ENCODE data around the gene WDTC1. TPM values are rescaled to one million over a fixed set of nuclear protein-coding genes. Genes with fewer than 3 reads are reported as not detected.
A peak's percentile ranks its signal among the peaks of the same experiment; 100 is the strongest.

Gene WDTC1
- total and polyA plus RNA-seq, 4 donors = 19.8 to 41.0 (median 30.2) TPM

DNA sequence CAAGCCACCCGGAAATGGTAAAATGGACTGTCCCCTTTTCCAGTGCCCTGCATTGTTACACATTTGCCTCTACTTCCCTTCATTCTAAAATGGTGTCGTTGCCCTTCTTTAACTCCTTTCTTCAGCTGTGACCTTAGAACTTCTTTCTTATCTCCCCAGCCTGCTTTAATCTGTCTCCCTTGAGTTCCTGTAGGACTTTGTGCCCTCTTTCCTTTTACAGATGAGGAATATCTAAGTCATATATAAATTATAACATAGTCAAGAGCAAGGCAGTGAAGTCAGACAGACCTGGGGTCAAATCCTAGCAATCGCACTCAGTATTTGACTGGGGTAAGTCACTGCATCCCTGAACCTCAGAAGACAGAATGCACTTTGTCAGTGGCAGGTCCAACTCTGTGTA lies 56.1 kb downstream of the WDTC1 start:
- Histone ChIP-seq H3K36me3 (ENCODE audit: control insufficient read depth in 4 of 4, insufficient read depth in 4 of 4, low read length in 4 of 4) (peaks cover 8 to 36% (median 18%) of the 10 kb centered on the region in 4 donors), H3K27me3 (ENCODE audit: control insufficient read depth in 3 of 3, insufficient read depth in 3 of 3, low read length in 2 of 3) (no peaks in the 10 kb centered on the region), H3K9ac (ENCODE audit: insufficient read depth in 1 of 2, low read length in 2 of 2) (no peak overlapping the region), H3K27ac (ENCODE audit: low read depth in 1 of 2, low read length in 1 of 2) (no peak overlapping the region), H3K9me3 (ENCODE audit: control insufficient read depth in 4 of 4, insufficient read depth in 3 of 4, low read length in 3 of 4) (no peaks in the 10 kb centered on the region), H3K4me3 (no peak overlapping the region), H3K4me1 (ENCODE audit: control insufficient read depth in 5 of 5, insufficient read depth in 5 of 5, low read length in 5 of 5) (no peaks in the 10 kb centered on the region)
- DNase-seq (no peak), ATAC-seq (ENCODE audit: insufficient read depth, low FRiP score) (no peak)
- 94 to 98% methylated on average over 3 of the region's 3 CpGs for WGBS, 2 donors
- TF ChIP-seq, protein P1, sequence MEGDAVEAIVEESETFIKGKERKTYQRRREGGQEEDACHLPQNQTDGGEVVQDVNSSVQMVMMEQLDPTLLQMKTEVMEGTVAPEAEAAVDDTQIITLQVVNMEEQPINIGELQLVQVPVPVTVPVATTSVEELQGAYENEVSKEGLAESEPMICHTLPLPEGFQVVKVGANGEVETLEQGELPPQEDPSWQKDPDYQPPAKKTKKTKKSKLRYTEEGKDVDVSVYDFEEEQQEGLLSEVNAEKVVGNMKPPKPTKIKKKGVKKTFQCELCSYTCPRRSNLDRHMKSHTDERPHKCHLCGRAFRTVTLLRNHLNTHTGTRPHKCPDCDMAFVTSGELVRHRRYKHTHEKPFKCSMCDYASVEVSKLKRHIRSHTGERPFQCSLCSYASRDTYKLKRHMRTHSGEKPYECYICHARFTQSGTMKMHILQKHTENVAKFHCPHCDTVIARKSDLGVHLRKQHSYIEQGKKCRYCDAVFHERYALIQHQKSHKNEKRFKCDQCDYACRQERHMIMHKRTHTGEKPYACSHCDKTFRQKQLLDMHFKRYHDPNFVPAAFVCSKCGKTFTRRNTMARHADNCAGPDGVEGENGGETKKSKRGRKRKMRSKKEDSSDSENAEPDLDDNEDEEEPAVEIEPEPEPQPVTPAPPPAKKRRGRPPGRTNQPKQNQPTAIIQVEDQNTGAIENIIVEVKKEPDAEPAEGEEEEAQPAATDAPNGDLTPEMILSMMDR (IDR thresholded peaks at IDR 0.05; ENCODE audit: control extremely low read depth, extremely low read depth) = no peak

DNA sequence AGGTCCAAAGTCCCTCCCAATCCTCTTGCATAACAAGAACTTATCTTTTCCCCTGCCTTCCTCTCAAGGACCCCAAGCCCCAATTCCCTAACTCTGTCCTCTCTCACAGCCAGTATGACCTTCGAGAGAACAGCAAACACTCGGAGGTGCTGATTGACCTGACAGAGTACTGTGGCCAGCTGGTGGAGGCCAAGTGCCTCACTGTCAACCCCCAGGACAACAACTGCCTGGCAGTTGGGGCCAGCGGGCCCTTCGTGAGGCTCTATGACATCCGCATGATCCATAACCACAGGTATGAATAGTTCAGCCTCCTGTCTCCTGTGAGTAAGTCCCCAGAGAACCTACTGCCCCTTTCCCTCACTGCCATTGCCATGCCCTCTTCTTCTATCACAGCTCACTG lies 57.7 kb downstream of the WDTC1 start:
- no peak for DNase-seq
- no peak for ATAC-seq (ENCODE audit: insufficient read depth, low FRiP score)
- H3K27ac ChIP-seq (ENCODE audit: low read depth in 1 of 2, low read length in 1 of 2) = no peak overlapping the region
- TF ChIP-seq, protein P1 (IDR thresholded peaks at IDR 0.05; ENCODE audit: control extremely low read depth, extremely low read depth) = no peak
- H3K4me3 ChIP-seq = no peak overlapping the region
- H3K27me3 ChIP-seq (ENCODE audit: control insufficient read depth in 3 of 3, insufficient read depth in 3 of 3, low read length in 2 of 3) = no peaks in the 10 kb centered on the region
- H3K9me3 ChIP-seq (ENCODE audit: control insufficient read depth in 4 of 4, insufficient read depth in 3 of 4, low read length in 3 of 4) = no peaks in the 10 kb centered on the region
- H3K9ac ChIP-seq (ENCODE audit: insufficient read depth in 1 of 2, low read length in 2 of 2) = no peak overlapping the region
- WGBS, 2 donors = 72 to 88% methylated on average over 5 of the region's 5 CpGs
- H3K36me3 ChIP-seq (ENCODE audit: control insufficient read depth in 4 of 4, insufficient read depth in 4 of 4, low read length in 4 of 4) = peaks cover 12 to 42% (median 18%) of the 10 kb centered on the region in 4 donors
- no peaks in the 10 kb centered on the region for H3K4me1 ChIP-seq (ENCODE audit: control insufficient read depth in 5 of 5, insufficient read depth in 5 of 5, low read length in 5 of 5)

DNA sequence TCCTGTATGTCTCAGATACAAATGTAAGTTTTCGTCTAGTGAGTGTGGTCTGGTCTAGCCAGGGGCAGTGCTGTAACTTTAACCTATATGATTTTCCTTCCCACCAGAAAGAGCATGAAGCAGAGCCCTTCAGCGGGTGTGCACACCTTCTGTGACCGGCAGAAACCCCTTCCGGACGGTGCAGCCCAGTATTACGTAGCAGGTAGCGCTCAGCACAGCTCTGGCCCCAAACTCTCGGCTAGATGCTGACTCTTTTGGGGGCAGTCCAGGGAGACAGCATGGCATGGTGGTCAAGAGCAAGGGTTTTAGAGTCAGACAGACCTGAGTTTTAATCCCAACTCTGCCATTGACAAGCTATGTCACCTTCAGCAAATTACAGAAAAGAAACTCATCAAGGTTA lies 59.5 kb downstream of the WDTC1 start:
- DNase-seq = no peak
- TF ChIP-seq, protein P1 (IDR thresholded peaks at IDR 0.05; ENCODE audit: control extremely low read depth, extremely low read depth) = no peak
- Histone ChIP-seq H3K4me3 (no peak overlapping the region), H3K9me3 (ENCODE audit: control insufficient read depth in 4 of 4, insufficient read depth in 3 of 4, low read length in 3 of 4) (no peaks in the 10 kb centered on the region), H3K9ac (ENCODE audit: insufficient read depth in 1 of 2, low read length in 2 of 2) (no peak overlapping the region), H3K36me3 (ENCODE audit: control insufficient read depth in 4 of 4, insufficient read depth in 4 of 4, low read length in 4 of 4) (peaks cover 12 to 48% (median 28%) of the 10 kb centered on the region in 4 donors), H3K4me1 (ENCODE audit: control insufficient read depth in 5 of 5, insufficient read depth in 5 of 5, low read length in 5 of 5) (peaks cover 3 to 14% (median 5%) of the 10 kb centered on the region in 5 donors), H3K27me3 (ENCODE audit: control insufficient read depth in 3 of 3, insufficient read depth in 3 of 3, low read length in 2 of 3) (no peaks in the 10 kb centered on the region), H3K27ac (ENCODE audit: low read depth in 1 of 2, low read length in 1 of 2) (no peak overlapping the region)
- no peak for ATAC-seq (ENCODE audit: insufficient read depth, low FRiP score)
- WGBS, 2 donors = 95 to 96% methylated on average over 8 of the region's 8 CpGs

DNA sequence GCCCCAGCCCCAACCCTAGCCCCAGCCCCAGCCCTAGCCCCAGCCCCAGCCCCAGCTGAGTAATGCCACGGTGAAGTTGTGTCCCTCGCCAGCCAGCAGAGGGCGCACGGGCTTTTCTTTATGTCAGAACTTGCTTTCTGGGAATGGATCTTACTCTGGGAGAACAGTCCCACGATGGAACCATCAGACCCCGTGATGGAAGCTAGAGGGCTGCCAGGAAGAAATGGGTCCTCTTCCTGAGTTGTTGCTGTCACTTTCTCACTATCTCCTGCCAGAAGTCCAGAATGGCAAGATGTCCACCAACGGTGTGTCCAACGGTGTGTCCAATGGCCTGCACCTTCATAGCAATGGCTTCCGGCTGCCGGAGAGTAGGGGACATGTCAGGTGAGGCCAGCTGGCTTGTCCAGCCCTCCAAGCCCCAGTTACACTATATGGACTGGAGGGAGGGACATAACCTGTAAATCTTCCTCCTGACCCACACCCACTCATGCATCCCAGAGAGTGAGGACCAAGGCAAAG lies 62.4 kb downstream of the WDTC1 start:
- WGBS, 2 donors = 39 to 41% methylated on average over 10 of the region's 10 CpGs

More for the DNA sequence above, 62.4 kb downstream of the WDTC1 start:
- TF ChIP-seq, protein P1 (IDR thresholded peaks at IDR 0.05; ENCODE audit: control extremely low read depth, extremely low read depth) = peak; percentile 47
- Histone ChIP-seq H3K27me3 (ENCODE audit: control insufficient read depth in 3 of 3, insufficient read depth in 3 of 3, low read length in 2 of 3) (no peaks in the 10 kb centered on the region), H3K4me3 (no peak overlapping the region), H3K9ac (ENCODE audit: insufficient read depth in 1 of 2, low read length in 2 of 2) (no peak overlapping the region), H3K36me3 (ENCODE audit: control insufficient read depth in 4 of 4, insufficient read depth in 4 of 4, low read length in 4 of 4) (peaks cover 7 to 51% (median 23%) of the 10 kb centered on the region in 4 donors), H3K4me1 (ENCODE audit: control insufficient read depth in 5 of 5, insufficient read depth in 5 of 5, low read length in 5 of 5) (peaks cover 4 to 42% (median 13%) of the 10 kb centered on the region in 5 donors), H3K9me3 (ENCODE audit: control insufficient read depth in 4 of 4, insufficient read depth in 3 of 4, low read length in 3 of 4) (no peaks in the 10 kb centered on the region), H3K27ac (ENCODE audit: low read depth in 1 of 2, low read length in 1 of 2) (no peak overlapping the region)
- DNase-seq = peak; percentile 59 to 71 (median 69)
- no peak for ATAC-seq (ENCODE audit: insufficient read depth, low FRiP score)

Data from lung (tissue), 12 donors.